K562 (cell line): ENCODE measurements around the gene TOM1. TPM values are rescaled to one million over a fixed set of nuclear protein-coding genes. Genes with fewer than 3 reads are reported as not detected.

Experiments
- ARID4B ChIP-seq: sonication (generic); formaldehyde crosslinking; IDR thresholded peaks from 2 replicates; pipeline ENCODE4 v1.8.0; 2022; ENCODE audit warnings: mild to moderate bottlenecking, missing genetic modification reagents
- ATF3 ChIP-seq, 2 experiments: fragments of 450-650 bp in 1 of 2; sonication (generic) in 1 of 2; formaldehyde crosslinking in 1 of 2; IDR thresholded peaks in 1 of 2; conservative IDR thresholded peaks in 1 of 2; 2 replicates each; pipeline versions ENCODE4 v1.6.1 to v1.8.1; 2016 to 2023; ENCODE audit warnings: mild to moderate bottlenecking in 2 of 2, moderate library complexity in 2 of 2, inconsistent platforms in 1 of 2, missing genetic modification reagents in 1 of 2
- ELF1 ChIP-seq: fragments of 200-800 bp; sonication (Bioruptor generic); IDR thresholded peaks from 2 replicates; pipeline ENCODE4 v1.6.1; 2016; ENCODE audit warnings: missing genetic modification characterization, missing compliant biosample characterization
- GMEB1 ChIP-seq: fragments of 250-450 bp; sonication (Bioruptor Pico); IDR thresholded peaks from 2 replicates; pipeline ENCODE4 v1.4.0; 2020; ENCODE audit warnings: mild to moderate bottlenecking
- MLLT1 ChIP-seq, 2 experiments: fragments of 450-650 bp; IDR thresholded peaks; 2 replicates each; pipeline ENCODE4 v1.6.1; 2016
- POLR2AphosphoS2 ChIP-seq: IDR thresholded peaks from 2 replicates; pipeline ENCODE4 v1.6.1; 2012; ENCODE audit warnings: low read length, improper control_type of control experiment
- POLR3A ChIP-seq: IDR thresholded peaks from 2 replicates; pipeline ENCODE4 v1.6.1; 2011; ENCODE audit warnings: borderline replicate concordance, mild to moderate bottlenecking, moderate library complexity; ENCODE audit not compliant: insufficient read length, insufficient read depth; ENCODE audit errors: extremely low read depth
- PYGO2 ChIP-seq: fragments of 450-650 bp; IDR thresholded peaks from 2 replicates; pipeline ENCODE4 v1.6.1; 2016; ENCODE audit warnings: mild to moderate bottlenecking, missing genetic modification characterization, moderate library complexity, missing compliant biosample characterization
- STAG1 ChIP-seq: sonication (generic); formaldehyde crosslinking; IDR thresholded peaks from 2 replicates; pipeline ENCODE4 v1.5.0; 2020; ENCODE audit warnings: missing genetic modification reagents, borderline replicate concordance
- STAT5B ChIP-seq: fragments of 250-450 bp; sonication (Bioruptor Pico); IDR thresholded peaks from 2 replicates; pipeline ENCODE4 v1.8.0; 2021; ENCODE audit warnings: mild to moderate bottlenecking, inconsistent platforms
- XRCC3 ChIP-seq: fragments of 450-650 bp; IDR thresholded peaks from 2 replicates; pipeline ENCODE4 v1.6.1; 2017; ENCODE audit warnings: mild to moderate bottlenecking, moderate library complexity
- ZFP36 ChIP-seq: fragments of 150-350 bp; IDR thresholded peaks from 2 replicates; pipeline ENCODE4 v1.6.1; 2018; ENCODE audit warnings: low read length, low read depth; ENCODE audit not compliant: partially characterized antibody
- ZNF347 ChIP-seq: fragments of 450-650 bp; formaldehyde crosslinking; IDR thresholded peaks from 2 replicates; pipeline ENCODE4 v1.4.0; 2020; ENCODE audit warnings: low read depth, mild to moderate bottlenecking, moderate library complexity
- ZNF436 ChIP-seq: fragments of 250-450, 450-650 bp; sonication (Bioruptor Pico); formaldehyde crosslinking; IDR thresholded peaks from 2 replicates; pipeline ENCODE4 v1.7.0; 2020; ENCODE audit warnings: mild to moderate bottlenecking
- ZNF644 ChIP-seq: fragments of 200-800 bp; sonication (Bioruptor generic); IDR thresholded peaks from 2 replicates; pipeline ENCODE4 v1.6.1; 2016; ENCODE audit warnings: low read depth, missing genetic modification characterization, missing compliant biosample characterization
- polyA plus RNA-seq, 8 experiments: library from polyadenylated mRNA; depleted of rRNA in 4 of 8; stranded (reverse) in 5 of 8; unstranded in 3 of 8; fragments of >200 nt; fragmentation: Nextera tagmentation in 2 of 8; fragmentation: Illumina TruSeq in 1 of 8; extraction: Ambion mirVana in 2 of 8; extraction: Trizol in 1 of 8; gene quantifications; 2 replicates each; pipeline versions ENCODE4 v1.2.1 to v1.2.3, GENCODE V29; 2011 to 2014; ENCODE audit warnings: inconsistent platforms in 1 of 8, missing spikeins in 1 of 8
- total RNA-seq, 7 experiments: library from RNA; depleted of rRNA in 6 of 7; stranded (reverse); fragments of >200 nt in 6 of 7; fragmentation: Illumina TruSeq in 2 of 7; extraction: Trizol in 2 of 7; gene quantifications; 2 replicates each; pipeline versions ENCODE4 v1.2.1 to v1.2.3, GENCODE V29; 2011 to 2021; ENCODE audit warnings: low replicate concordance in 1 of 7

The TOM1 gene
- total and polyA plus RNA-seq, 9 of the 15 experiments (the other 6 are each of a cell fraction or from before 2014, with no cell fraction given) = 0.64 to 20.6 (median 12.0) TPM

GRCh38 chr22:35376728-35377472, 77.2 kb downstream of the TOM1 start (continued):
- peak; percentile 55; the same call in 1 of the 2 replicates for TF ChIP-seq ARID4B (CRISPR knock-in tag)
- TF ChIP-seq GMEB1 (CRISPR knock-in tag) = no peak; the same call in 1 of the 2 replicates
- TF ChIP-seq ATF3 (IDR thresholded peaks at IDR 0.05) = peak; percentile 97
- TF ChIP-seq ATF3 (CRISPR knock-in tag; conservative IDR thresholded peaks at IDR 0.05) = no peak; the same call in 1 of the 2 replicates
- TF ChIP-seq ZNF436 (CRISPR knock-in tag) = no peak
- TF ChIP-seq POLR2AphosphoS2 = no peak
- no peak for TF ChIP-seq STAG1 (CRISPR knock-in tag)
- TF ChIP-seq MLLT1 (IDR thresholded peaks at IDR 0.05) = 0 out of 4 replicates have a peak, but pooled peaks of 1 of the 2 experiments have one; percentile 23
- TF ChIP-seq STAT5B = no peak
- TF ChIP-seq PYGO2 (tag) = no peak
- TF ChIP-seq ZNF644 (tag) = 0 out of 2 replicates have a peak, but pooled peaks have one; percentile 66
- TF ChIP-seq XRCC3 = no peak
- TF ChIP-seq POLR3A = no peak
- TF ChIP-seq ELF1 (tag) = peak; percentile 76
- peak; percentile 2 for TF ChIP-seq ZFP36
- TF ChIP-seq ZNF347 (CRISPR knock-in tag) = no peak
